T-helper 2 cell (primary cell): ENCODE results near the gene AWAT1.
"Not testable (repeated sequence)": the region's sequence is repeated elsewhere in the genome, so short reads cannot be mapped to it uniquely, and the experiment has no call there.

ENCODE experiments used
- DNase-seq, 5 experiments: peaks; one replicate each; pipeline versions ENCODE4 v3.0.0 to v3.0.0-alpha.2; 2012 to 2022
- total RNA-seq, 2 donors: gene quantifications; one replicate each; lab custom pipeline; 2026; lab: John Stamatoyannopoulos, UW

The AWAT1 gene
- total RNA-seq, result 0 to 0.07 reads per million in 2 donors

GRCh38 chrX:70234355-70234754, at the start of gene AWAT1:
TSS of gene AWAT1 (plus strand) at chrX:70234655. CDS start at chrX:70234696, 41 bp downstream.
- DNase-seq, result no peak

GRCh38 chrX:70190225-70190624, 44.2 kb upstream of the AWAT1 start:
- DNase-seq, result no peak

- peak in 4 of 5 experiments; percentile 33 to 69 (median 37) for DNase-seq
Measured at GRCh38 chrX:70196961-70197720, 37.3 kb upstream of the AWAT1 start.

- DNase-seq, result peak in 1 of 5 experiments; percentile 26
Measured at GRCh38 chrX:70201732-70202131, 32.7 kb upstream of the AWAT1 start.

GRCh38 chrX:70208479-70208878, 26.0 kb upstream of the AWAT1 start:
- DNase-seq, result no peak

- DNase-seq, result not testable (repeated sequence)
Measured at GRCh38 chrX:70209570-70209969, 24.9 kb upstream of the AWAT1 start.

GRCh38 chrX:70219938-70220764, 14.3 kb upstream of the AWAT1 start:
- DNase-seq, result peak in 1 of 5 experiments; percentile 3

- no peak for DNase-seq
Measured at GRCh38 chrX:70226048-70226447, 8.4 kb upstream of the AWAT1 start.

GRCh38 chrX:70226687-70227086, 7.8 kb upstream of the AWAT1 start:
- no peak for DNase-seq

- DNase-seq, result no peak
Measured at GRCh38 chrX:70231666-70232065, 2.8 kb upstream of the AWAT1 start.

GRCh38 chrX:70240751-70241150, 6.3 kb downstream of the AWAT1 start:
- no peak for DNase-seq

GRCh38 chrX:70241501-70241900, 7.0 kb downstream of the AWAT1 start:
- DNase-seq, result no peak

- DNase-seq, result not testable (repeated sequence)
Measured at GRCh38 chrX:70243601-70244000, 9.1 kb downstream of the AWAT1 start.

GRCh38 chrX:70244881-70245280, 10.4 kb downstream of the AWAT1 start:
- no peak for DNase-seq

GRCh38 chrX:70247252-70247651, 12.8 kb downstream of the AWAT1 start:
- DNase-seq, result no peak

GRCh38 chrX:70252491-70252890, 18.0 kb downstream of the AWAT1 start:
- no peak for DNase-seq

GRCh38 chrX:70253377-70254062, 19.1 kb downstream of the AWAT1 start:
- DNase-seq, result no peak

GRCh38 chrX:70254063-70254400, 19.6 kb downstream of the AWAT1 start:
- DNase-seq, result no peak

- no peak for DNase-seq
Measured at GRCh38 chrX:70254909-70255308, 20.5 kb downstream of the AWAT1 start.

GRCh38 chrX:70255452-70255851, 21.0 kb downstream of the AWAT1 start:
- no peak for DNase-seq

GRCh38 chrX:70257423-70258288, 23.2 kb downstream of the AWAT1 start:
- DNase-seq, result peak in 1 of 5 experiments; percentile 15

GRCh38 chrX:70260104-70260503, 25.6 kb downstream of the AWAT1 start, which contains the start of gene P2RY4:
TSS of gene P2RY4 (minus strand) at chrX:70260204. CDS start at chrX:70259624, 580 bp downstream.
- no peak for DNase-seq
